Colon (tissue), 2 donors: ENCODE results near the gene NT5DC4.

Source experiments
- FAIRE-seq: peaks from 2 replicates; lab custom pipeline; 2012; peaks lifted over from hg19 to GRCh38; lab: Jason Lieb, UNC
- donor health status: control.
- donor health status: control.

NT5DC4 gene

DNA sequence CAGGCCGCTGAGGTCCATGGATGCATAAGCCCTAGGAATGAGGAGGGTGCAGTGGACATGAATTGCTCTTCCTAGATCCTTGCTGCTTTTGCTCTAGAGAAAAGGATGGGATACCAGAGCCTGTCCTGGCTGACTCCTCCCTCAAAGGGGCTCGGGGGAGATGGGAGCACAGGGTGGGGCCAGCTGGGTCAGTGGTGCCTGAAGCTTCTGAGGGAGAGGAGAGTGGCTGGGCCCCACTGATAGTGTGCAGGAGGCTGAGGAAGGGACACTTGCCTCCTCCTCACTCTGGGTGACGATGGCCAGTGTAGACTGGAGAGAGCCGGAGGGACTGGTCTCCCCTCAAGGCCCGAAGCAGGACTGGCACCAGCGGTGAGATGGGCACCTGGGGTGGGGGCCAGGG is at the start of gene NT5DC4:
Gene NT5DC4, plus strand, starts transcription at position 236 of the 400 bp plus-strand sequence. Its CDS starts 60 bp downstream, at position 296.
- FAIRE-seq, result no peak

DNA sequence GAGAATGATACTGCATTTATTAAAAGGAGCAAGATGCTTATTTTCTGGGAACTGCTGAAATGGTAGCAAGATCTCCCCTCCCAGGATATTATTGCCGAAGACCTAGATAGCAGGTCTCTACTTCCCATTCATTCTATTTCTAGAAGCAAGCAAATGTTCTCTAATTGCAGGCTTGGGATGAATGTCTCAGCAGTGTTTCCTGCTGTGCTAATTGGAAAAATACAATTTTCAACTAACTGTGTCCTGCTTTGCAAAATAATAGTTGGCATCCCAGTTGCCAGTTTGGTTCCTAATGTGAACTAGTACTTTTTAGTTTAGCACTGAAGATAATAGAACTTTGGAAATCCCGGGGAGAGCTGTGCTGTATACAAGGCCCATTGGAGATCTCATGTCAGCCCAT is 49.0 kb upstream of the NT5DC4 start:
- FAIRE-seq, result no peak

DNA sequence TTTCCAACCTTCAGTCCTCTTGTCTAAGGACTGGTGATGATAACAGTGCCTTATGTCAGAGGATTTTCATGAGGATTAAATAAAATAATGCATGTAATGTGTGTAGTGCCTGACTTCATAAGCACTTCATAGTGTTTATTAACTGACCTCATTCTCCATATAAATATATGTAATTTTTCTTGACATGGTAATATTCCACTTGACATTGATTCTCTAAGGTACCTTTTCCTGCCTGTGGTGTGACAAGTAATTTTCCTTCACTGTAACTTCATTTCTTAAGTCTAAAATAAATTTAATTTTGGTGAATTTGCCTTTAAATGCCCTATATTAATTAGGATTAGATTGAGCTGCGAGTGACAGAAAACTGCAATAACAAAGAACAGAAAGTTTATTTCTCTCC is 47.8 kb upstream of the NT5DC4 start:
- no peak for FAIRE-seq

DNA sequence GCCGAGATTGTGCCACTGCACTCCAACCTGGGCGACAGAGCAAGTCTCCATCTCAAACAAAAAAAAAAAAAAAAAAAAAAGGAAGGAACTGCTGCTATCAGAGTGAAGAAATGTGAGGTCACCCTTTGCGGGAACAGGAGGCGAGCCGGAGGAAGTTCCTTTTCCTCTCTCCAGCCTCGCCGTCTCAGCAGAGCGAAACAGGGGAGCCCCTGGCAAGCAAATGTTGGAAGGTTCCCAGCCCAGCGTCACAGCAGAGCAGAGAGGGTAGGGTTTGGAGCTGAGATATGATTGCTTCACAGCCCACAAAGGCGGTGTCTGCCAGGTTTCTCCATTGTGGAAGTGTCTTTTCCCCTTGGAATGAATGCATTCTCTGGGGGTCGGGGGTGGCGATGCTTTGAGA is 46.6 kb upstream of the NT5DC4 start:
- FAIRE-seq, result no peak

DNA sequence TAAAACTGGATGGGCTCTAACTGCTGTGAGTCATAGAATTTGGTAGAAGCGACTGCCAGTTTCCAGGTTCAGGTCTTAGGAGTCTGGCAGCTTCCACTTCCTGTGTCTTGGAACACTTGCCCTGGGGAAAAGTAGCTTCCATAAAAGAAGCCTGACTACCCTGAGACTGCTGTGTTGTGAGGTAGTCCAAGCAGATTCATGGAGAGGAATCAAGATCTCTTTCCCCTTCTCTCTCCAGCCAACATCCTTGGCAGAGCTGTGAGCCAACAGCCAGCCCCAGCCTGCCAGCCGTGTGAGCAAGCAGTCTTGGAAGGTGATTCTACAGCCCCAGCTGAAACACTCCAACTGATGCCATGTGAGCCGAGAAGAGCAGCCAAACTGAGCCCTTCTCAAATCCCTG is 41.3 kb upstream of the NT5DC4 start:
- FAIRE-seq, result no peak

DNA sequence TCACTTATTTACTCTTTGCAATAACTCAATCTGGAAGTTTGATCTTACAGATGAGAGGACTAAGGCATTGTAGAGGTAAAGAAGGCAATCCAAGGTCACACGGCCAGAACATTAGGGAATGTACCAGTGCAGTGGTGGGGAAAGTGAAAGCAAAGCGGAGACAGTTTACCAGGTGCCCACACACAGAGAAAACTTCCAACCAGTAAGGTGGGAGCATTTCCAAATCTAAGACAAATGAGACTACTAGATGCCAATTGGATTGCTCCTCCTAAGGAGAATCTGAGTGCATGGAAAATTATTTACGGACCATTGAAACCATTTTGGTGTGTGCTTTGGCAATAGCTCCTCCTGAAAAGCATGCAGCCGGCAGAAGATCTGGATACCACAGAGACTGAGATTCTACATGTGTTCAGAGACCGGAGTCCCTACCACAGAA is 40.1 kb upstream of the NT5DC4 start:
- FAIRE-seq, result no peak

DNA sequence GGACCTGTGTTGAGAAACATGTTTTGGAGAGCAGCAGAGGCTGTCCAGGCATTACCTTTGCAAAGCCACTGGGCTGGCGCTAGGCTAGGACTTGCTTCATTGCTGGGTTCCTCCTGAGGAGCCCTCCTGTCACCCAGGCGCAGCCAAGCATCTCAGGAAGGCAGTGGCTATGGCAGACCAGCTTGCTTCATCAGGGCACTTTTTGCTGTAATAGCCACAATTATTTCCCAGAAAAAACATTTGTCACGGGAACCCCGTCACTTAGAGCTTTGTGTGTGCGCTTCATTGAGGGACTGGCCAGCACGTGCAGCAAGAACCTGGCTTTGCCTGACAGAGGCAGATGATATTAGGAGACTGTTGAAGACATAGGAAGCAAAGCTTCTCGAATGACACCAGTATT is 38.7 kb upstream of the NT5DC4 start:
- FAIRE-seq, result no peak

DNA sequence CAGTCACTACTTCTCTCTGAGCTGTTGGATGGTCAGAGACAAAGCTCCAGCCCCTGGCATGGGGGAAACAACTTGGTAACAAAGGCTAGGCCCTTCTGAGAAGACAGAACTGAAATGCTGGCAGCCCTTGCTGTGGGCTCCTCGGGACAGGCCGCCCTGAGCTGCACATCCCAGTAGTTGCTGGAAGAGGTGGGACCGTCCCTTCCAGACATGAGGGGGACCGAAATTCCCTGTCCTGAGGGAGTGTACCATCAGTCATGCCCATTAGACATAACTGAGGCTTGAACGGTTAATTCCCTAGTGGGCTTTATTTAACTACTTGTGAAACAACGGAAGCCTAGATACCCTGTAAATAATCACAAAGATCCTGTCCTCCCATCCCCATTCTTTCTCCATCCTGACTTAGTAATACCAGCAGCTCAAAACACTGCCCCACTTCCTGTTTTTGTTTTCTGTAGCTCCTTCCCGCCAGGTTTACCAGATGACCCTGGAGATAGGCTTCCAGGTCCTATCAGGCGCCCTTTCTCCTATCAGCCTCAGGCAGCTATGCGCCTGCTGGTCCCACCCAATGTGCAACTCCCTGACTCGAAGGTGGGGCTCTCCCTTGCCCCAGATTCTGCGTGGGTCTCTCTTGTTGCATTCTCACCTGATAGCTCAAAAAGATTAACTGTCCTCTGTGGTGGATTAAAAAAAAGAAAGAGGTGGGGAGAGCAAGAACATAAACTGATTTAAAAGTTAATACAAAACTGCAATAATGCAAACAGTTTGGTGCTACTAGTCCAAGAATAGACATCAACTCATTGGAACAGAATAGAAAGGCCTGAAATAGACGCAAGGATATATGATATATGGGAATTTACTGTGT is 37.0 kb upstream of the NT5DC4 start:
- FAIRE-seq, result no peak

DNA sequence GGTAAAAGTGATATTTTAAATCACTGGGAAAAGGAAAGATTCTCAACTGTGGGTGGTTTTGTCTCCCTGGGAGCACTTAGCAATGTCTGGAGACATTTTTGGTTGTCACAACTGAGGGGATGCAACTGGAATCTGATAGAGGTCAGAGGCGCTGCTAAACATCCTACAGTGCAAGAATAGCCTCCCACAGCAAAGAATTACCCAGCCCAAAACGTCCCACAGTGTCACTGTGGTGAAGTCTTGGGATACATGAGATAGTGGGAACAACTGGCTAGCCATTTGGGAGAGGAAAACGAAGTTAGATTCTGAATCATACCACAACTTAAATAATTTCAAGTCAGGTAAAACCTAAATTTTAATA is 36.4 kb upstream of the NT5DC4 start:
- FAIRE-seq, result no peak

DNA sequence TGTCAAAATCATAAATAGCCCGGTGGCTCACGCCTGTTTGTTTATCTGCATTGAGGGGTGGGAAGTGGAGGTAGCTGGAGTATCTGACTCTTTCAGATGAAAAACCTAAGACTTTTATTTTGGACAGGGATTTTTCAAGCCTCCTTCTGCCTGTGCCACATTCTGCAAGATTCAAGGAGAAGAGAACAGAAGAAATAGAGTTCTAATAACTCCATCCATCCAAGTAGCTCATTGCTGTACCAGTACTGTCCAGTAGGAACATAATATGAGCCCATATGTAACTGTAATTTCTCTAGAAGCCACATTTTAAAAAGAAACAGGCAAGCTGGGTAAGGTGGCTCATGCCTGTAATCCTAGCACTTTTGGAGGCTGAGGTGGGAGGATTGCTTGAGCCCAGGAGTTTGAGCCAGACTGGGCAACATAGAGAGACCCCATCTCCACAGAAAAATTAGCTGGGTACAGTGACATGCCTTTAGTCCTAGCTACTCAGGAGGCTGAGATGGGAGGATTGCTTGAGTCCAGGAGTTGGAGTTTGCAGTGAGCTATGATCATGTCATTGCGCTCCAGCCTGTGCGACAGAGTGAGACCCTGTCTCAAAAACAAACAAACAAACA is 35.4 kb upstream of the NT5DC4 start:
- no peak for FAIRE-seq

DNA sequence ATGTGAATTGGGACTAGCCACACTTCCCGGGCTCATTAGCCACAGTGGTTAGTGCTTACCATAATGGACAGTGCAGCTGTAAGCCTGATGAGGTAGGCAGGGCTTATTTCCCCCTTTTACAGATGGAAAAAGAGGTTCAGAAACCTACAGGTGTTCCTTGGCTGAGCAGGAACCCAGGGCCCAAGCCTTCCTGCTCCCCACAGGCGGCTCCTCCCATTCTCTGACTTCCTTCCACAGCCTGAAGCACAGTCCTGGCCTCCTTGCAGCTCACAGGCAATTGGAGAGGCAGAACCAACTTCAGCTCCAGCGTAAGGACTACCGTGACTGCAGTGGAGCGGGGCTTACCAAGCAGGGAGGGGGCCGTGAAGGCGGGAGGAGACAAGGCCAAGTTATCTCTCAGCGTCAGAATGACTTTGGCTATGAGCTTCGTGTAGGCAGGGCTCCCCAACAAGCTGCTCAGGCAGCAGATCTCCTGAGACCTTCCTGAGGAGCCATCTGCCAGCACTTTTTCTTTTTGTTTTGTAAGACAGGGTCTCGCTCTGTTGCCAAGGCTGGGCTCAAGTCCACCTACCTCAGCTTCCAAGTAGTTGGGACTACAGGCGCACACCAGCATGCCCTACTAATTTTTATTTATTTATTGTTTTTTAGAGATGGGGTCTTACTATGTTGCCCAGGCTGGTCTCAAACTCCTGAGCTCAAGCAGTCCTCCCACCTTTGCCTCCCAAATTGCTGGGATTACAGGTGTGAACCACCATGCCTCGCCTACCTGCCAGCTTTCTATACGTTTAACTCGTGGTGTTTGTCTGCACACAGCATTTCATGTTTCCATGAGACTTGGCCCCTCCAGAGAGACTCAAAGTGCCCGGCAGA is 34.2 kb upstream of the NT5DC4 start:
- no peak for FAIRE-seq

DNA sequence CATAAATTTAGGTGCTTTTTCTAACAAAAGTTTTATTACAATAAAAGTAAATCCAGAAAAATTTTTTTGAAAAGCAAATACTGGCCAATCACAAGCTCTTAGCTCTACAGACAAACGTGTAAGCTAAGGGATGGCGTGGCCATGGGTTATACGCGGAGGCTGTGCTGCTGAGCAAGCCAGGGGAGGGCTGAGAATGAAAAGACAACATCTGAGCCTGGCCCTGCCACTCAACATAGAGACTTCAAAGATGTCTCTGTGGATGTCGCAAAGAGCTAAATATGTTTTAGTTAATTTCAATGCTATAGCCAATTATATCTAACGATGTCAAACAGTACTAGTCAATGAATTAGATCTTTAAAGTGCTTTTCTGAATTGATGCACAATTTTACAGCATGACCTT is 33.3 kb upstream of the NT5DC4 start:
- FAIRE-seq, result no peak

DNA sequence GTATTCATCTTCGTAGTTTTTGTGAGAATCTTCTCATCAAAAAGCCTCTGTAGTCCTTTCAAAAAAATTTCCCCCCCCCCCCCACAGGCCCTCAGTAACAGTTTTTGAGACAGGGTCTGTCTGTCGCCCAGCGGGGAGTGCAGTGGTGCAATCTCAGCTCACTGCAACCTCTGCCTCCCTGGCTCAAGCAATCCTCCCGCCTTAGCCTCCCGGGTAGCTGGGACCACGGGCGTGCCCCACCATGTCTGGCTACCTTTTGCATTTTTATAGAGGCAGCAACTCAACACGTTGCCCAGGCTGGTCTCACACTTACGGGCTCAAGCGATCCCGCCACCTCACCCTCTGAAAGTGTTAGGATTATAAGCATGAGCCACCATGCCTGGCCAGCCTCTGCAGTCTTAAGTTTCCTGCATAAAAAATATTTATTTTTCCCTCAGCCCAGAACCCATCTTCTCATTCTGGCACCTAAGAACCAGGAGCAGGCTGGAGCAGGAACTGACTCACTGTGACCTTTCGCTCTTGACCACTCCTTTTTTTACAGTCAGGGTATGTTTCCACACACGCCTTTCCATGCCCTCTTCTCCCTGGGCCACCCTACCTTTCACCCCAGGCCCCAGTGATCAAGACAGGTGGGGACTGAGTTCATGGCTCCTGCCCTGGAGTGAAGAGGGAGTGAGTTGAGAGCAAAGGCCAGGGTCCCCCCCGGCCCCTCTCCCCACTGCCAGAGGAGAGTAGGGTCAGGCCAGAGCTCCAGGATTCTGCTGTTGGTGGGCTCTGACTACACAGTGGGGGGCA is 32.5 kb upstream of the NT5DC4 start:
- no peak for FAIRE-seq

DNA sequence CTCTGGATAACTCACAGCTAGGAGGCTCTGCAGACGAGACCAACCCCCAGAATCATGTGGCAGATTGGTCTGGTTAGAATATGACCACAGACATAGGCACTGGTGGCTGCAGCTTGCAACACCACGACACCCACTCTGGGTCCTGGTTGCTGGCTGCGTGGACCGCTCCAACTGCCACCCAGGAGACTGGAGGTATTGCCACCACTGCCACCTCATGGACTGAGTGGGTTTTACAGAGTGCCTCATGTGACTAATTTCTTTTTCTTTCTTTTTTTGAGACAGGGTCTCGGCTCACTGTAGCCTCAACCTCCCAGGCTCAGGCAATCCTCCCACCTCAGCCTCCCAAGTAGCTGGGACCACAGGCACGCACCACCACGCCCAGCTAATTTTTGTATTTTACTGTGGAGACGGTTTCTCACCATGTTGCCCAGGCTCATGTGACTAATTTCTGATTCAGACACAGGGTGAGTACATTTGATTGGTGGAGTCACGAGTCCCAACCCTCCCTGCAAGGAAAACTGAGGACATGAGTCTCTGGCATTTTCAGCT is 29.9 kb upstream of the NT5DC4 start:
- FAIRE-seq, result no peak

DNA sequence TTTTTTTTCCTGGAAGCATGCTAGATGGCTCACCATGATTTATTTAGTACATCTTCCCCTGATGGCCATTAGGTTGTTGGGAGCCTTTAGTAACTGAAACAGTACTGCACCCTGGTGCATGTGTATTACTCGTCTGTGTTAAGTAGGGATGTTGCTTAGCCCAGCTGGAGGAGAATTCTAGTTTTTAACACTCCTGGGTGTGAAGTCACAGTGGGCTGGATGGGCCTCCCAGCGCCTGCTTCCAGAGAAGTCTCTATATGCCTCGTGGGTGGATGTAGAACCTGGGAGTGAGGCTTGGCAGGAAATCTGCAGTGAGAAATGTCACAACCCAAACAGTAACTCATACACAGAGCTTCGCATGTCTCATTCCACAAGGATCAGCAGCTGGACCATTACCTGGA is 28.9 kb upstream of the NT5DC4 start:
- FAIRE-seq, result no peak

DNA sequence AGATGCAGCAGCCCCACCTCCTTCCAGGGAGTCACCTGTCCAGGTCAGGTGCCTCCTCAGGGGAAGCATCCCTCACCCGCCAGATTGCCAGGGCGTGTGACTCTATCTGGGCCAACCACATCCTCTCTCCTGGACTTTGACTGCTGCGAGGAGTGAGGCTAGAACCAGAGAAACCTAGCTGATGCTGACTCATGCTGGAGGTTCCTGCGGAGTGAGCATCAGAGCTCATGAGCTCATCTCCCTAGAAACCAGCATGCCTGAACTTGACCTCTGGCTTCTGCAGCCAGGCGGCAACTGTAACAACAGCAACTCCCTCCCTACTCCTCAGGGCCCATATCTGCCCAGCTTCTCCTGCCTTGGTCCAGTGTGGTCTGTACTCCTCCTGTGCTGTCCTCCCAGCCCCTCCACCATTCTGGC is 28.3 kb upstream of the NT5DC4 start:
- no peak for FAIRE-seq

DNA sequence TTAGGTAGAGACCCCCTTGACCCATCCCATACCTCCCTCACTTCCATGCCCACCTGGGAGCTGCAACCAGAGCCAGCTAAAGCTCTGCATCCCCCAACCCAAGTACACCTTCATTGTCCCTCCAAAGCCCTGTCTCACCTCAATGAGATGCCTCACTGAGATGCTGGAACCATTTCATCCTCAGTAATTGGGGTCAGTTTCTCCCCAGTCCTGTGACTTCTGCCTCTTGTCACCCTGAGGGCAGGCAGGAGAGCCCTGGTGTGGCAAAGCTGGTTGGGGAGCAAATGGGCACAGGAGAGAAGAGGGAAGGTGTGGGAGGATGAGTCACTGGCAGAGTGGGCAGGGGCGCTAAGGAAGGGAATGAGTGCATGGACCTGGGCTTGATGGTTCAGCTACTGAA is 27.9 kb upstream of the NT5DC4 start:
- FAIRE-seq, result no peak

DNA sequence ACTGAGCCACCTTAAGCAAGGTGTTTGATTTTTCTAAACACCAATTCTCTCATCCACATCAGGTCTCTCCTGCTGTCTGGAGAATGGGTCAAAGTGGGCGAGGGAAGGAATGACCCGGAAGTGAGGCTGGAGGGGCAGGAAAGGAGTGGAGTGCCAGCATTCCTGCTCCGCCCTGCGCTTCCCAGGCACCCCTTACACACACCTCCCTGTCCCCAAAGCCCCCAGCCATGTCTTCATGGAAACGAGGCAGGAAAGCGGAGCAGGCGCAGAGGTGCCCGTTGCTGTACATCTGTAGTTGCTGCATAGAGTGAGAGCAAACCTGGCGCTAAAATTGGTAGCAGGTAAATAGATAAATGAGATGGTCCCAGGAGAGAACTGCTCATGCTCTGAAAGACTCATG is 27.2 kb upstream of the NT5DC4 start:
- FAIRE-seq, result no peak

DNA sequence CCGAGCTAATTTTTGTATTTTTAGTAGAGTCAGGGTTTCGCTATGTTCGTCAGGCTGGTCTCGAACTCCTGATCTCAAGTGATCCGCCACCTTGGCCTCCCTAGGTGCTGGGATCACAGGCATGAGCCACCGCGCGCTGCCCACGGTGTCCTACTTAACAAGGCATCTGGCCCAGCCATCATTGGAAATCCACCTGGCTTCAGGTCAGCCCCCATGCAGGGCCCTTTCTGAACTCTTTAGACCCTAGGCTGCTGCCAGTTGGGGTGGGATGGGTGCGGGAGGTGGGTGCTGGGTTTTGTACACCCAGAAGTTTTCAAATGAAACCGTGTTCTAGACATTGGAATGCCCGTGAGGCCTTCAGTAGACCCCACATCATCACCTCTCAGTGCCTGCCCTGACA is 26.6 kb upstream of the NT5DC4 start:
- FAIRE-seq, result no peak

DNA sequence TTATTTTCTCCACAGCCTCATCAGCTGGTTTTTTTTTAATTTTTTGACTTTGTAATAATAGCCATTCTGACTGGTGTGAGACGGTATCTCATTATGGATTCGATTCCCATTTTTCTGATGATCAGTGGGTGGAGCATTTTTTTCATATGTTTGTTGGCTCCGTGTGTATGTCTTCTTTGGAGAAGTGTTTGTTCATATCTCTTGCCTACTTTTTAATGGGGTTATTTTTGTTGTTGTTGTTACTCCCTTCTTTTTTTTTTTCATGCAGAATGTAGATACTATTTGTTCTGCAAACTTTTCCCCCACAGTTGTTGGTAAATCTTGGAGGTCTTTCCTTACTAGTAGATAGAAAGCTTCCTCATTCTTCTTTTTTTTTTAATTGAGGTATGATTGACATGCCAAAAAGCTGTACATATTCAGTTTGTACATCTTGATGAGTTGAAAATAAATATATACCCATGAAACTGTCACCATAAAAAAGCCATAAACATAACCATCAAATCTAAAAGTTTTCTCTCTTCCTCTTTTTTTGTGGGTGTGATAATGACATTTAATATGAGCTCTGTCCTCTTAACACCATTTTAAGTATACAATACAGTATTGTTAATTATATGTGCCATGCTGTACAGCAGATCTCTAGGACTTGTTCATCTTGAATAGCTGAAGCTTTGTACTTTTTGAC is 21.8 kb upstream of the NT5DC4 start:
- FAIRE-seq, result no peak

DNA sequence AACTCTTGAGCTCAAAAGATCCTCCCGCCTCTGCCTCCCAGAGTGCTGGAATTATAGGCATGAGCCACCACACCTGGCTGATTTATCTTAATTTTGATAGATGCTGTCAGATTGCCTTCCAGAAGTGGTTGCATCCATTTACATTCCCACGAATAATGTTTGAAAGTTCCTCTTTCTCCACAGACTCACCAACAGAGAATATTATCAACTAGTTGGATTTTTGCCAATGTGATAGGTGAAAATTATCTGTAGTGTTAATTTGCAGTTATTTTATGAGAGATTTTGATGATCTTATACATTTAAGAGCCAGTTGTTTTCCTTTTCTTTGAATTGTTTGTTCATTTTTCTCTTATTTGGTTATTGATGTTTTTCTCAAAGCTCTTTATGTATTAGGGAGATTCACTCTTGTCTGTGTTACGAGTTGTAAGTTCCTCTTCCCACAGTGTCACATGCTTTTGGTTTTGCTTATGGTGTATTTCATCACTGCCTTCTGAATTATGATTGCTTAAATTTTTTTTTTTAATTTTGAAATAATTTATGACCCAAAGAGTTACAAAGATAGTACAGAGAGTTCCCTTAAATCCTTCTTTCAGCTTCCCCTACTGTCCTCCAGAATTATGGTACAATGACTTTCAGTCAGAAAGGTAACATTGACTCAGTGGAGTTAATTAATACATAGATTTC is 20.7 kb upstream of the NT5DC4 start:
- FAIRE-seq, result no peak
